Peyer's patch (tissue), 4 donors: Measurements from ENCODE around the gene NLRP6. TPM values are rescaled to one million over a fixed set of nuclear protein-coding genes. Genes with fewer than 3 reads are reported as not detected.

Experiments
- DNase-seq, 3 donors: peaks; one replicate each; pipeline ENCODE4 v3.0.0-alpha.2; 2017 to 2019
- H3K27ac ChIP-seq, 4 donors: fragments of 200-600 bp; sonication (generic); one replicate each; pipeline ENCODE4 v1.5.1; 2016 to 2019
- H3K27me3 ChIP-seq, 2 donors: fragments of 200-600 bp; sonication (generic); one replicate each; pipeline ENCODE4 v1.5.1; 2019
- H3K36me3 ChIP-seq, 3 donors: fragments of 200-600 bp; sonication (generic); one replicate each; pipeline ENCODE4 v1.5.1; 2016 to 2019
- H3K4me1 ChIP-seq, 4 donors: fragments of 200-600 bp; sonication (generic); one replicate each; pipeline ENCODE4 v1.5.1; 2016 to 2019
- H3K4me3 ChIP-seq, 4 donors: fragments of 200-600 bp; sonication (generic); 1 replicate in 3 of 4; 2 replicates in 1 of 4; pipeline ENCODE4 v1.5.1; 2016 to 2019; ENCODE audit warnings: mild to moderate bottlenecking in 1 of 4
- H3K9me3 ChIP-seq, 4 donors: fragments of 200-600 bp; sonication (generic); one replicate each; pipeline ENCODE4 v1.5.1; 2016 to 2019; ENCODE audit warnings: mild to moderate bottlenecking in 1 of 4
- CTCF ChIP-seq, 6 experiments: fragments of 450-650 bp in 4 of 6; fragments of 200-600 bp in 2 of 6; sonication (generic) in 1 of 6; IDR thresholded peaks; one replicate each; pipeline ENCODE4 v1.5.1; 2017 to 2019; ENCODE audit warnings: antibody characterized with exemption in 6 of 6, mild to moderate bottlenecking in 3 of 6, moderate library complexity in 1 of 6
- POLR2A ChIP-seq, 2 donors: fragments of 450-650 bp; IDR thresholded peaks; one replicate each; pipeline ENCODE4 v1.5.1; 2017; ENCODE audit warnings: antibody characterized with exemption in 2 of 2, mild to moderate bottlenecking in 2 of 2, moderate library complexity in 2 of 2
- total RNA-seq, 4 donors: library from RNA; depleted of rRNA; stranded (reverse); fragments of >200 nt; gene quantifications; one replicate each; pipeline ENCODE4 v1.1.0, GENCODE V29; 2016

The NLRP6 gene
- total RNA-seq, 4 donors from 2014 or later, result 109 to 687 (median 492) TPM

- no peak overlapping the region for H3K27ac ChIP-seq
- no peaks in the 10 kb centered on the region for H3K9me3 ChIP-seq
- H3K4me1 ChIP-seq, result no peaks in the 10 kb centered on the region
- H3K36me3 ChIP-seq, result peaks cover 0 to 55% (median 0%) of the 10 kb centered on the region in 3 donors
- no peaks in the 10 kb centered on the region for H3K27me3 ChIP-seq
- no peak for TF ChIP-seq POLR2A (IDR thresholded peaks at IDR 0.05)
- TF ChIP-seq CTCF (IDR thresholded peaks at IDR 0.05), result no peak
- no peak overlapping the region for H3K4me3 ChIP-seq
- no peak for DNase-seq
Measured at GRCh38 chr11:252666-253065, 25.5 kb upstream of the NLRP6 start.

- Histone ChIP-seq H3K36me3 (peaks cover 0 to 49% (median 0%) of the 10 kb centered on the region in 3 donors), H3K27me3 (no peaks in the 10 kb centered on the region)
- TF ChIP-seq CTCF (IDR thresholded peaks at IDR 0.05) (no peak), POLR2A (IDR thresholded peaks at IDR 0.05) (no peak)
Measured at GRCh38 chr11:253160-253885, 24.9 kb upstream of the NLRP6 start.

GRCh38 chr11:253886-254270 lies 24.3 kb upstream of the NLRP6 start:
- TF ChIP-seq POLR2A (IDR thresholded peaks at IDR 0.05), result no peak
- TF ChIP-seq CTCF (IDR thresholded peaks at IDR 0.05), result no peak
- Histone ChIP-seq H3K9me3 (no peaks in the 10 kb centered on the region), H3K4me3 (no peak overlapping the region), H3K36me3 (peaks cover 0 to 43% (median 0%) of the 10 kb centered on the region in 3 donors), H3K27ac (no peak overlapping the region), H3K4me1 (no peaks in the 10 kb centered on the region), H3K27me3 (no peaks in the 10 kb centered on the region)
- DNase-seq, result no peak

More at GRCh38 chr11:253160-253885, 24.9 kb upstream of the NLRP6 start:
- Histone ChIP-seq H3K27ac (no peak overlapping the region), H3K4me1 (no peaks in the 10 kb centered on the region), H3K4me3 (no peak overlapping the region), H3K9me3 (no peaks in the 10 kb centered on the region)
- no peak for DNase-seq

GRCh38 chr11:255176-255575 lies 23.0 kb upstream of the NLRP6 start:
- no peaks in the 10 kb centered on the region for H3K9me3 ChIP-seq
- H3K36me3 ChIP-seq, result peaks cover 0 to 38% (median 0%) of the 10 kb centered on the region in 3 donors
- no peak overlapping the region for H3K4me3 ChIP-seq
- no peak overlapping the region for H3K27ac ChIP-seq
- no peaks in the 10 kb centered on the region for H3K27me3 ChIP-seq
- no peaks in the 10 kb centered on the region for H3K4me1 ChIP-seq
- TF ChIP-seq POLR2A (IDR thresholded peaks at IDR 0.05) (no peak), CTCF (IDR thresholded peaks at IDR 0.05) (no peak)
- DNase-seq, result no peak

- no peaks in the 10 kb centered on the region for H3K27me3 ChIP-seq
- H3K36me3 ChIP-seq, result peaks cover 0 to 31% (median 0%) of the 10 kb centered on the region in 3 donors
- DNase-seq, result no peak
- H3K27ac ChIP-seq, result no peak overlapping the region
- no peak overlapping the region for H3K4me3 ChIP-seq
- no peak for TF ChIP-seq CTCF (IDR thresholded peaks at IDR 0.05)
- TF ChIP-seq POLR2A (IDR thresholded peaks at IDR 0.05), result no peak
- H3K4me1 ChIP-seq, result no peaks in the 10 kb centered on the region
- no peaks in the 10 kb centered on the region for H3K9me3 ChIP-seq
Measured at GRCh38 chr11:255816-256215, 22.4 kb upstream of the NLRP6 start.
